GM06990 (cell line): Measurements from ENCODE around the gene DEFB131B.

ENCODE experiments used
- DNase-seq: peaks from one replicate; pipeline ENCODE4 v3.0.0-alpha.2; 2011; ENCODE audit not compliant: insufficient read length; ENCODE audit errors: extremely low read depth
- H3K27me3 ChIP-seq: replicated peaks from 2 replicates; pipeline ENCODE4 v1.6.0; 2011; ENCODE audit warnings: low read length; ENCODE audit not compliant: control insufficient read depth, insufficient read depth
- H3K36me3 ChIP-seq: 2 replicates; pipeline ENCODE4 v1.5.1; 2011; ENCODE audit warnings: low read length; ENCODE audit not compliant: control insufficient read depth, insufficient read depth
- H3K4me3 ChIP-seq: replicated peaks from 2 replicates; pipeline ENCODE4 v1.5.1; 2011; ENCODE audit warnings: low read depth, mild to moderate bottlenecking, control low read depth, low read length
- TF ChIP-seq, protein P1 (sequence below): IDR thresholded peaks from 2 replicates; pipeline ENCODE4 v1.5.1; 2011; ENCODE audit warnings: low read length, control low read depth, mild to moderate bottlenecking, inconsistent platforms; ENCODE audit not compliant: insufficient read depth, poor library complexity, severe bottlenecking

Gene DEFB131B

DNA sequence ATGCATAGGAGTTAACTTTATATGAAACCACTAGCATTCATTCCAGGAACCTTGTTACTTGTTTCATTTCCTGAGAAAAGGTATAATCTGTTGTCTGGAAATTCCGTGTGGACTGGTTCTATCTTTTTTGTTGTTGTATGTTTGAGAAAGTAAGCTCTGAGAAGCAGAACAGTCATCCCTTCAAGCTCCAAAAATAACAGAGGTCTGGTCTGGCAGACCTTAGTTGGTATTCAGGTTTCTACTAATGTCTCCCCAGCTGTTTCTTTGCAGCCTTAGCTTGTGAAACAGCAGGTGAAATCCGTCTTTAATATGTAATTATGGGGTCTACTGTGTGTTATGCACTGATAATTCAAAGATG, 53.0 kb downstream of the DEFB131B start:
- TF ChIP-seq, protein P1, sequence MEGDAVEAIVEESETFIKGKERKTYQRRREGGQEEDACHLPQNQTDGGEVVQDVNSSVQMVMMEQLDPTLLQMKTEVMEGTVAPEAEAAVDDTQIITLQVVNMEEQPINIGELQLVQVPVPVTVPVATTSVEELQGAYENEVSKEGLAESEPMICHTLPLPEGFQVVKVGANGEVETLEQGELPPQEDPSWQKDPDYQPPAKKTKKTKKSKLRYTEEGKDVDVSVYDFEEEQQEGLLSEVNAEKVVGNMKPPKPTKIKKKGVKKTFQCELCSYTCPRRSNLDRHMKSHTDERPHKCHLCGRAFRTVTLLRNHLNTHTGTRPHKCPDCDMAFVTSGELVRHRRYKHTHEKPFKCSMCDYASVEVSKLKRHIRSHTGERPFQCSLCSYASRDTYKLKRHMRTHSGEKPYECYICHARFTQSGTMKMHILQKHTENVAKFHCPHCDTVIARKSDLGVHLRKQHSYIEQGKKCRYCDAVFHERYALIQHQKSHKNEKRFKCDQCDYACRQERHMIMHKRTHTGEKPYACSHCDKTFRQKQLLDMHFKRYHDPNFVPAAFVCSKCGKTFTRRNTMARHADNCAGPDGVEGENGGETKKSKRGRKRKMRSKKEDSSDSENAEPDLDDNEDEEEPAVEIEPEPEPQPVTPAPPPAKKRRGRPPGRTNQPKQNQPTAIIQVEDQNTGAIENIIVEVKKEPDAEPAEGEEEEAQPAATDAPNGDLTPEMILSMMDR: no peak
- Histone ChIP-seq H3K4me3 (peak overlapping the region; percentile 76), H3K36me3 (no peaks in the 10 kb centered on the region), H3K27me3 (no peaks in the 10 kb centered on the region)
- peak; percentile 55 for DNase-seq

DNA sequence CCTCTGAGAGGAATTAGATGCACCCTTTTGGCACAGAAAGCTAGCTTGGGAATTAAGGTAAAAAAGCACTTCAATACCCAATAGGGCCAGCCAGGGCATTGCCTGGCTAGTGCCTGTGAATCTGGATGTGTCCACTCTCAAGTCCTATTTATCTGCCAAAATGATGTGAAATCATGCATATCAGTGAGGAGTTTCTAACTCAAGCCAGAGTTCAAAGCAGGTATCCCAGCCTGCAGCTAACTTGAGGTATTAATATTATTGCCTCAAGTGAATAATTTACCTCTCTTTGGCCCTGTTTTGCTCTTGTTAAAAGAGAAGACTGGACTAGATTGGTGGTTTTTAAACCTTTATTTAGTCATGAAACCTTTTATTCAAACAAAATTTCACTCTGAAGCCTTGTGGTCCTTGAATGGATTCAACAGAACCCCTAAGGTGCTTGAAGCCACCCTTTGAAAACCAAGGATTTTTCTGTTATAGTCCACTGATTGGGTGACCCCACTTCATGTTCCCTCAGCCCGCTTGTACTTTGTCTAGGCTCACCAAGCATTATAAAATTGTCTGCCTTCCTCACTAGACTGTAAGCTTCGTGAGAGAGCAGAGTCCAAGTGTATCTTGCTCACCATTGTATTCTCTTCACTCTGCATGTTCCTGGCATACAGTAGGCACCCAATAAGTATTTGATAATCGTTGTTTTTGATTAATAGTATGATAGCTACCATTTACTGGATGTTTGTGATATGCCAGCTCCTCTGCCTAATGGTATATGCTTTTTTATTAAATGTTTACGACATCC, 55.1 kb downstream of the DEFB131B start:
- Histone ChIP-seq H3K27me3 (no peaks in the 10 kb centered on the region), H3K36me3 (no peaks in the 10 kb centered on the region; the same call in 1 of the 2 replicates), H3K4me3 (peak overlapping the region; percentile 46)
- DNase-seq: no peak
- TF ChIP-seq, protein P1: no peak
